Fibroblast of skin of right quadriceps (primary cell): Measurements from ENCODE around the gene GSS.

Experiments used
- DNase-seq: peaks from one replicate; pipeline ENCODE4 v3.0.0-alpha.2; 2013

GSS gene

GRCh38 chr20:34992751-34993417, 37.3 kb upstream of the GSS start:
- no peak for DNase-seq

- DNase-seq, result no peak
Observed at GRCh38 chr20:34990661-34991214, 35.1 kb upstream of the GSS start.

GRCh38 chr20:34990231-34990630, 34.6 kb upstream of the GSS start:
- DNase-seq, result no peak

GRCh38 chr20:34989670-34990069, 34.1 kb upstream of the GSS start:
- no peak for DNase-seq

GRCh38 chr20:34989118-34989517, 33.5 kb upstream of the GSS start:
- DNase-seq, result no peak

- no peak for DNase-seq
Observed at GRCh38 chr20:34988191-34988540, 32.6 kb upstream of the GSS start.

- no peak for DNase-seq
Observed at GRCh38 chr20:34987288-34988190, 31.9 kb upstream of the GSS start.

- no peak for DNase-seq
Observed at GRCh38 chr20:34986311-34987287, 31.0 kb upstream of the GSS start.

- no peak for DNase-seq
Observed at GRCh38 chr20:34985461-34986310, 30.1 kb upstream of the GSS start.

- no peak for DNase-seq
Observed at GRCh38 chr20:34984756-34985261, 29.2 kb upstream of the GSS start.

- DNase-seq, result no peak
Observed at GRCh38 chr20:34983995-34984735, 28.6 kb upstream of the GSS start.

GRCh38 chr20:34983089-34983820, 27.6 kb upstream of the GSS start:
- no peak for DNase-seq

- DNase-seq, result no peak
Observed at GRCh38 chr20:34982270-34983088, 26.9 kb upstream of the GSS start.

GRCh38 chr20:34980543-34981233, 25.1 kb upstream of the GSS start:
- no peak for DNase-seq

GRCh38 chr20:34979366-34980153, 24.0 kb upstream of the GSS start:
- DNase-seq, result no peak

- DNase-seq, result no peak
Observed at GRCh38 chr20:34978092-34978744, 22.6 kb upstream of the GSS start.
